DMS79 (cell line): Measurements from ENCODE around the gene MSMB.
"Not testable (repeated sequence)": the region's sequence is repeated elsewhere in the genome, so short reads cannot be mapped to it uniquely, and the experiment has no call there.

Experiments used
- DNase-seq: peaks from one replicate; lab custom pipeline; 2025; lab: John Stamatoyannopoulos, UW

Gene MSMB

GRCh38 chr10:46046261-46046660, at the start of gene MSMB:
Gene MSMB (minus strand): TSS chr10:46046269. CDS start chr10:46046237, 32 bp downstream.
- no peak for DNase-seq

GRCh38 chr10:46094931-46095750, 49.1 kb upstream of the MSMB start:
- no peak for DNase-seq

DNA sequence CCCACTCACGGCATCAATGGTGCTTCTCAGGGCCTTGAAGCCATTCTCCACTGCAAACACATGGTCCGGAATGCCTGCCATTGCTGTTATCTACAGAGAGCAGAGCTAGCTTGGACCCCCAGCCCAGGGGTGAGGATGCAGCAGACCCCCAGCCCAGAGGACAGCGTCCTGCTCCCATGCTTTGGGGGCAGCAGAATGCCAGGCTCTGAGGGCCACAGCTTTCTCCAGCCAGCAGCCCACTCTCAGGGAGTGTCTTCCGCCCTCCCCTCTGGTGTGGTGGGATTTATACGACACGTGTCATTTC, 48.1 kb upstream of the MSMB start:
- no peak for DNase-seq

DNA sequence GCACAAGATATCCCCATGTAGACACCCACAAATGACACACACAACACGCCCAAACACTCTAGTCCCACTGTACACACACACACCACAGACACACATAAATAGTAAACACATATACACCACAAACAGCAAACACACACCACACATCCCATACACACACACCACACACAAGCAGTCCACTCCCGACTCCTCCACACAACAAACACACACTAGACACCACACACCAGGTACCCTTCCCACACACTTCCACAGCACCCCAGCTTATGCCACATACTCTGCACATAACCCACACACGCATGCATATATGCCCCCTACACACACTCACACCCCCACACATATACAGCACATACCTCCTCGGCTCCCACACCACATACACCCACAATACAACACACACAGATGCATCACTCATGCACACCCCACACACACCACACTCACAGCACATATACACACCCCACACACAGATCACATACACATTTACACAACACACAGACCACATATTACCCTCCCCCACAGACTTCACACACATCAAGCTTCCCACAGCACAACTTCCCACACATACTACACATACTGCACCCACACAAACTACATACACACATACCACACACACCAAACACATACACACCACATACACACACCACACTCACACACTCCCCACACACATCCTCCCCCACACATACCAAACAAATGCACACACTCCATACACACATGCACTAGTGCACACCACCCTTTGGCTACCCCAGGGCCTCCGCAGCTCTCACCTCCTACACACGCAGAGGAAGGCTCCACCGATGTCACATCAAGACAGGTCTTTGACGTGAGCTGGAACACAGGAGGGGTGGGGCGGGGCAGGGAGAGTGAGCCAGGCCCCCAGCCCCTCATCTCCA, 47.5 kb upstream of the MSMB start:
- DNase-seq: not testable (repeated sequence)

- no peak for DNase-seq
Observed at GRCh38 chr10:46092524-46093081, 46.5 kb upstream of the MSMB start.

DNA sequence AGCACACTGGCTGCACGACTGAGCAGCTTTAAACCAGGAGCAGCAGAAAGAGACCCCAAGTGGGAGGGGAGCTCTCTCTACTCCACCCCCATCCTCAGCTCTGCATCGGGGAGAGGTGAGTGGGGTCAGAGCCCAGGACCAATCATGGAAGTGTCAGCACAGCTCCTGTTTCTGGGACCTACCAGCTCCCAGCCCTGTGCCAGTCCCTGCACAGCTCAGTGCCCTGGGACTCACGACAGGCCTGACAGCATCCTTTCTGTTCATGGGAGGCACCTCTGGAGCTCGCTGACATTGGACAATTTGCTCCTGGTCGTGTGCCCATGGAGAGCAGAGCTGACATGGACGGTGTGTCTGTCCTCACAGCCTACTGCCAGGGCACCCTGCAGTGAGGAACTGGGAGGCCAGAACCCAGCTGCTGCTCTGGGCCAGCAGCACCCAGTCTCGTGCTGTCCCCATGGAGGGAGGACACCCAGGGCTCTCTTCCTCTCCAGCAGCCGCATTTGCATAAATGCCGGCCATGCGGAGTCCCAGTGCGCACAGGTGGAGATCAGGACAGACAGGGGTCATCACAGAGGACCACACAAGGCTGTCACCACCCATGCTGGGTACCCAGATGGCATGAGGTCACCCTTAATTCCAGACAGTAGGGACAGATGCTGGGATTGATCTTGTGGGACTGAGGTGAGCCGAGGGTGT, 45.9 kb upstream of the MSMB start:
- DNase-seq: no peak

- DNase-seq: no peak
Observed at GRCh38 chr10:46091080-46091827, 45.2 kb upstream of the MSMB start.

DNA sequence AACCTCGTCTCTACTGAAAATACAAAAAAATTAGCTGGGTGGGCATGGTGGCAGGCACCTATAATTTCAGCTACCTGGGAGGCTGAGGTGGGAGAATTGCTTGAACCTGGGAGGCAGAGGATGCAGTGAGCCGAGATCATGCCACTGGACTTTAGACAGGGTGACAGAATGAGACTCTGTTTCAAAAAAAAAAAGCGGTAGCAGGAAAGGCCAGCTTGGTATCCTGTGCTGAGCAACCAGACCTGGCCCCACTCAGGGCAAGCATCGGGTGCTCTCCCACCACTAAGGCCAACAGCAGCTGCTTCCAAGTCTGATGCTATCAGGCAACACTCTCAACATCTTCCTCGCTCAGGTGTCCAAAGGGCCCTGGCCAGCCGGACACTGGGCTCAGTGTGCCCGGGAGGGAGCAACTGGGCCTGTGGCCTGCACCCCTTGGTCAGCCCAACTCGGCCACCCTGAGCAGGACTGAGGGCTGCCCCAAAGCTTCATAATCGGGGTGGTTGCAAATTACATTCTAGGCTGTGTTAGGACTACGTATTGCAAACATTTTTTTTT, 44.3 kb upstream of the MSMB start:
- DNase-seq: no peak

DNA sequence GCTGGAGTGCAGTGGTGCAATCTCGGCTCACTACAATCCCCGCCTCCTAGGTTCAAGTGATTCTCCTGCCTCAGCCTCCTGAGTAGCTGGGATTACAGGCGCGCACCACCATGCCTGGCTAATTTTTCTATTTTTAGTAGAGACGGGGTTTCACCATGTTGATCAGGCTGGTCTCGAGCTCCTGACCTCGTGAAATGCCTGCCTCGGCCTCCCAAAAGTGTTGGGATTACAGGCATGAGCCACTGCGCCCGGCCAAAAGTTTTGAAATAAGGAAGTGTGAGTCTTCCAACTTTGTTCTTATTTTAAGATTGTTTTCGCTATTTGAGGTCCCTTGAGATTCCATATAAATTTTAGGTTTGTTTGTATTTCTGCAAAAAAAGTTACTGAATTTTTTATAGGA, 41.3 kb upstream of the MSMB start:
- DNase-seq: not testable (repeated sequence)

- DNase-seq: no peak
Observed at GRCh38 chr10:46084321-46085165, 38.5 kb upstream of the MSMB start.

GRCh38 chr10:46080886-46081285, 34.8 kb upstream of the MSMB start:
- DNase-seq: no peak

DNA sequence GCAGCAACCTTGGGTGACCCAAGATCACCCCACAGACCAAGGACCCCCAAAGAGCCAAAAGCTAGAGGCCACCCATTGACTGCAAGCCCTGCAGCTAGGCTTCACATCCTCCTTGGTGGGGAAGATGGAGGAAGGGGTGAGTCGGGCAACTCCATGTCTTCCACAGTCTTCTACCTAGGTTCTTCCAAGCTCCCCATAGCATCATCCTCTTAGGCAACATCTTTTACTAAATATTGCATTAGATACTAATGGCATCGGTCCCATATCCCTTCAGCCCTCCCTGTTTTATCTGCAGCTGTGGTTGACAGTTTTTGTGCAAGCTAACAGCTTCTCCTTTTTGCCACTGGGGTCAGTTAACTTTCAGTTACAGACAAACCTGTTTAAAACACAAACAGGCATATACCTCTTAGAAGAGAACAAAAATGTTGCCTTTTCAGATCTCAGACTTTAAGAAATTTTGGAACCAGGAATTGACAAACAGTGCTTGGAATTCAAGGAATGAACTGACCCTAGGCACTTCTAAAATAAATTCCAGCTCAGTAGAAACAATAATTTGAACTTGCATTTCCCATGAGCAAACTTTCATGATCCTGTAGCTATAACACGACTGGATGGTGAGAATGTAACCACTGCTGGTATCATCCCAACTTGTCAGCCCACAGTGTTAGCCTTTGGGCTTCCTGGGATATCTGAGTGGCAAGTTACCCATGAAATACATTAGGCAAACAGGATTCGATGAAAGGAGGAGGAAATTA, 33.9 kb upstream of the MSMB start:
- DNase-seq: no peak

DNA sequence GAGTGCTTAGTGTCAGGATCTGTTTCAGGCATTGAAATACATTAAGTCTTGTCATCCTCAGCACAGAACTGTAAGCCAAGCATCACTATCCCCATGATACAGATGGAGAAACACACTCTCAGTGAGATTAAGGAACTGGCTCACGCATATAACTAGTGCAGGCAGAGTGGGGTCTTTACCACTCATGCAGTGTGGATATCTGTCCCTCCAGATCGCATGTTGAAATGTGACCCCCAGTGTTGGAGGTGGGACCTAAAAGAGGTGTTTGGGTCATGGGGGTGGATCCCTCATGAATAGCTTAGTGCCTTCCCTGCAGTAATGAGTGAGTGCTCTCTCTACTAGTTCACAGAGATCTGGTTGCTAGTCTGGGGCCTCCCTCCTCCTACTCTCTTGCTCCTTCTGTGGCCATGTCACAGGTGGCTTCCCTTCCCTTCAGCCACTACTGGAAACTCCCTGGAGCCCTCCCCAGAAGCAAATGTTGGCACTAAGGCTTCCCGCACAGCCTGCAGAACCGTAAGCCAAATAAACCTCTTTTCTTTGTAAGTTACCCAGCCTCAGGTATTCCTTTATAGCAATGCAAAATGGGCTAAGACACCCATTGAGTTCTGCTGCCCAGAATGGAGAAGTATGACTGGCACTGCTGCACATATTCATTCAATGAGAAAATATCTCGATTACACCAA, 31.8 kb upstream of the MSMB start:
- no peak for DNase-seq

GRCh38 chr10:46077141-46077554, 31.1 kb upstream of the MSMB start:
- no peak for DNase-seq

DNA sequence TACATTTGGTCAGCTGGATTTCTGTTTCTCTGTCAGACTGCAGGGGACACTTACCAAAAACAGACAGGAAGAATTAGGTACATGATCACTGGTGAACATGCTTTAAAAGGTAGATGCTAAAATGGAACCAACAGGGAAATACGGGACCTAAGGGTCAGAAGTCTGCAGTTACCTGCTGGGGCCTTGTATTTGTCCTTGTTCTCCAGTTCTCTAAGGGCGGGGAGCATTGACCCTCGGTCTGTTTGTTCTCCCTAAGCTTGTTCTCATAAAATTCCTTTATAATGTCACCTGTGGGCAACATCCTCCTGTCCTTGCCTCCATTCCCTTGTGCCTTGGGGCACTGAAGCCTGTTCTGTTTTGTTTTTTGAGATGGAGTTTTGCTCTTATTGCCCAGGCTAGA, 29.8 kb upstream of the MSMB start:
- no peak for DNase-seq

GRCh38 chr10:46074196-46074946, 28.3 kb upstream of the MSMB start:
- DNase-seq: no peak

GRCh38 chr10:46073564-46073963, 27.5 kb upstream of the MSMB start:
- no peak for DNase-seq

GRCh38 chr10:46070749-46071148, 24.7 kb upstream of the MSMB start:
- DNase-seq: no peak
